Neuron (in vitro differentiated cells): ENCODE measurements around the gene MACF1.
"Not testable (repeated sequence)": the region's sequence is repeated elsewhere in the genome, so short reads cannot be mapped to it uniquely, and the experiment has no call there.

ENCODE experiments used
- H2AFZ ChIP-seq: one replicate; pipeline ENCODE4 v1.6.1; 2013; ENCODE audit warnings: low read depth, mild to moderate bottlenecking, inconsistent platforms, low read length, moderate library complexity
- H3K27me3 ChIP-seq: one replicate; pipeline ENCODE4 v1.6.1; 2013; ENCODE audit warnings: low read length; ENCODE audit not compliant: insufficient read depth
- H3K36me3 ChIP-seq: one replicate; pipeline ENCODE4 v1.6.1; 2013; ENCODE audit warnings: low read length; ENCODE audit not compliant: insufficient read depth
- H3K4me1 ChIP-seq: one replicate; pipeline ENCODE4 v1.6.1; 2013; ENCODE audit warnings: low read length; ENCODE audit not compliant: insufficient read depth
- H3K4me3 ChIP-seq: 2 replicates; pipeline ENCODE4 v1.5.1; 2013; ENCODE audit warnings: mild to moderate bottlenecking, low read length, moderate library complexity
- H3K9me3 ChIP-seq: one replicate; pipeline ENCODE4 v1.6.1; 2013; ENCODE audit warnings: low read length

MACF1 gene

GRCh38 chr1:39431927-39432326 lies 227.4 kb downstream of the MACF1 start:
- H3K9me3 ChIP-seq: no peaks in the 10 kb centered on the region
- no peak overlapping the region for H3K4me3 ChIP-seq
- H3K4me1 ChIP-seq: no peaks in the 10 kb centered on the region
- no peaks in the 10 kb centered on the region for H3K27me3 ChIP-seq
- peaks cover 93% of the 10 kb centered on the region for H3K36me3 ChIP-seq
- no peak overlapping the region for H2AFZ ChIP-seq

GRCh38 chr1:39434797-39435395 lies 230.4 kb downstream of the MACF1 start:
- H2AFZ ChIP-seq: no peak overlapping the region
- H3K36me3 ChIP-seq: peaks cover 81% of the 10 kb centered on the region

GRCh38 chr1:39435597-39435996 lies 231.1 kb downstream of the MACF1 start:
- Histone ChIP-seq H3K9me3 (no peaks in the 10 kb centered on the region), H3K27me3 (no peaks in the 10 kb centered on the region), H3K4me3 (no peak overlapping the region), H2AFZ (no peak overlapping the region), H3K36me3 (peaks cover 80% of the 10 kb centered on the region), H3K4me1 (peaks cover 6% of the 10 kb centered on the region)

More at GRCh38 chr1:39434797-39435395, 230.4 kb downstream of the MACF1 start:
- no peaks in the 10 kb centered on the region for H3K27me3 ChIP-seq
- H3K4me1 ChIP-seq: peaks cover 6% of the 10 kb centered on the region
- no peak overlapping the region for H3K4me3 ChIP-seq
- no peaks in the 10 kb centered on the region for H3K9me3 ChIP-seq

- Histone ChIP-seq H3K27me3 (no peaks in the 10 kb centered on the region), H3K9me3 (no peaks in the 10 kb centered on the region), H2AFZ (no peak overlapping the region), H3K36me3 (peaks cover 80% of the 10 kb centered on the region), H3K4me1 (peaks cover 6% of the 10 kb centered on the region), H3K4me3 (no peak overlapping the region)
Measured at GRCh38 chr1:39436842-39437241, 232.3 kb downstream of the MACF1 start.

- Histone ChIP-seq H3K4me1 (peaks cover 6% of the 10 kb centered on the region), H3K4me3 (no peak overlapping the region), H3K36me3 (peaks cover 80% of the 10 kb centered on the region), H3K27me3 (no peaks in the 10 kb centered on the region), H2AFZ (no peak overlapping the region), H3K9me3 (no peaks in the 10 kb centered on the region)
Measured at GRCh38 chr1:39438042-39438441, 233.5 kb downstream of the MACF1 start.

GRCh38 chr1:39440856-39441255 lies 236.4 kb downstream of the MACF1 start:
- H3K9me3 ChIP-seq: no peaks in the 10 kb centered on the region
- H3K4me1 ChIP-seq: peaks cover 6% of the 10 kb centered on the region
- H3K36me3 ChIP-seq: peaks cover 83% of the 10 kb centered on the region
- H3K4me3 ChIP-seq: no peak overlapping the region
- H3K27me3 ChIP-seq: no peaks in the 10 kb centered on the region
- no peak overlapping the region for H2AFZ ChIP-seq

GRCh38 chr1:39441797-39442196 lies 237.3 kb downstream of the MACF1 start:
- Histone ChIP-seq H3K36me3 (peaks cover 80% of the 10 kb centered on the region), H3K4me3 (no peak overlapping the region), H3K27me3 (no peaks in the 10 kb centered on the region), H3K9me3 (no peaks in the 10 kb centered on the region), H2AFZ (no peak overlapping the region), H3K4me1 (peaks cover 6% of the 10 kb centered on the region)

- Histone ChIP-seq H3K36me3 (peaks cover 87% of the 10 kb centered on the region), H3K4me3 (no peak overlapping the region), H3K27me3 (no peaks in the 10 kb centered on the region), H3K4me1 (no peaks in the 10 kb centered on the region), H2AFZ (no peak overlapping the region), H3K9me3 (no peaks in the 10 kb centered on the region)
Measured at GRCh38 chr1:39445573-39445972, 241.1 kb downstream of the MACF1 start.

GRCh38 chr1:39446986-39447567 lies 242.6 kb downstream of the MACF1 start:
- Histone ChIP-seq H3K27me3 (no peaks in the 10 kb centered on the region), H3K36me3 (peaks cover 87% of the 10 kb centered on the region), H2AFZ (no peak overlapping the region), H3K4me1 (no peaks in the 10 kb centered on the region), H3K9me3 (no peaks in the 10 kb centered on the region), H3K4me3 (no peak overlapping the region)

GRCh38 chr1:39450041-39450440 lies 245.5 kb downstream of the MACF1 start:
- not testable (repeated sequence) for H3K4me3 ChIP-seq, H3K9me3 ChIP-seq, H2AFZ ChIP-seq, H3K27me3 ChIP-seq, H3K4me1 ChIP-seq
- peaks cover 88% of the 10 kb centered on the region for H3K36me3 ChIP-seq

- peaks cover 88% of the 10 kb centered on the region for H3K36me3 ChIP-seq
- H3K4me3 ChIP-seq: no peak overlapping the region
- H3K27me3 ChIP-seq: no peaks in the 10 kb centered on the region
- H2AFZ ChIP-seq: no peak overlapping the region
- H3K9me3 ChIP-seq: no peaks in the 10 kb centered on the region
- no peaks in the 10 kb centered on the region for H3K4me1 ChIP-seq
Measured at GRCh38 chr1:39450956-39451606, 246.6 kb downstream of the MACF1 start.

- Histone ChIP-seq H3K36me3 (peaks cover 89% of the 10 kb centered on the region), H2AFZ (no peak overlapping the region), H3K27me3 (no peaks in the 10 kb centered on the region), H3K9me3 (no peaks in the 10 kb centered on the region), H3K4me3 (no peak overlapping the region), H3K4me1 (no peaks in the 10 kb centered on the region)
Measured at GRCh38 chr1:39452081-39452480, 247.6 kb downstream of the MACF1 start.

- Histone ChIP-seq H3K36me3 (peaks cover 89% of the 10 kb centered on the region), H3K4me1 (no peaks in the 10 kb centered on the region), H3K9me3 (no peaks in the 10 kb centered on the region), H3K4me3 (no peak overlapping the region), H3K27me3 (no peaks in the 10 kb centered on the region), H2AFZ (no peak overlapping the region)
Measured at GRCh38 chr1:39452540-39452939, 248.0 kb downstream of the MACF1 start.
